Mucosa of rectum (tissue), 2 donors: ENCODE data around the gene SENP5.
"Not testable (repeated sequence)": the region's sequence is repeated elsewhere in the genome, so short reads cannot be mapped to it uniquely, and the experiment has no call there.

Experiments used
- H3K27ac ChIP-seq, 2 donors: one replicate each; pipeline ENCODE4 v1.7.0; 2013; ENCODE audit warnings: inconsistent platforms in 2 of 2, low read depth in 2 of 2, low read length in 2 of 2
- H3K27me3 ChIP-seq, 2 donors: one replicate each; pipeline ENCODE4 v1.7.0; 2013; ENCODE audit warnings: low read length in 2 of 2; ENCODE audit not compliant: control insufficient read depth in 2 of 2, insufficient read depth in 2 of 2
- H3K36me3 ChIP-seq, 2 donors: one replicate each; pipeline ENCODE4 v1.7.0; 2013; ENCODE audit warnings: low read length in 2 of 2; ENCODE audit not compliant: control insufficient read depth in 2 of 2, insufficient read depth in 2 of 2
- H3K4me1 ChIP-seq, 2 donors: one replicate each; pipeline ENCODE4 v1.7.0; 2013; ENCODE audit warnings: low read length in 2 of 2, mild to moderate bottlenecking in 1 of 2; ENCODE audit not compliant: control insufficient read depth in 2 of 2, insufficient read depth in 2 of 2
- H3K4me3 ChIP-seq, 2 donors: one replicate each; pipeline ENCODE4 v1.7.0; 2013; ENCODE audit warnings: low read length in 2 of 2
- H3K9ac ChIP-seq, 2 donors: one replicate each; pipeline ENCODE4 v1.7.0; 2013; ENCODE audit warnings: low read length in 2 of 2, low read depth in 1 of 2, mild to moderate bottlenecking in 1 of 2
- H3K9me3 ChIP-seq, 2 donors: one replicate each; pipeline ENCODE4 v1.7.0; 2013; ENCODE audit warnings: low read length in 2 of 2; ENCODE audit not compliant: control insufficient read depth in 2 of 2
- donor health status: healthy.
- donor health status: Normal muscosa, but diverticular disease.

Gene SENP5, protein sequence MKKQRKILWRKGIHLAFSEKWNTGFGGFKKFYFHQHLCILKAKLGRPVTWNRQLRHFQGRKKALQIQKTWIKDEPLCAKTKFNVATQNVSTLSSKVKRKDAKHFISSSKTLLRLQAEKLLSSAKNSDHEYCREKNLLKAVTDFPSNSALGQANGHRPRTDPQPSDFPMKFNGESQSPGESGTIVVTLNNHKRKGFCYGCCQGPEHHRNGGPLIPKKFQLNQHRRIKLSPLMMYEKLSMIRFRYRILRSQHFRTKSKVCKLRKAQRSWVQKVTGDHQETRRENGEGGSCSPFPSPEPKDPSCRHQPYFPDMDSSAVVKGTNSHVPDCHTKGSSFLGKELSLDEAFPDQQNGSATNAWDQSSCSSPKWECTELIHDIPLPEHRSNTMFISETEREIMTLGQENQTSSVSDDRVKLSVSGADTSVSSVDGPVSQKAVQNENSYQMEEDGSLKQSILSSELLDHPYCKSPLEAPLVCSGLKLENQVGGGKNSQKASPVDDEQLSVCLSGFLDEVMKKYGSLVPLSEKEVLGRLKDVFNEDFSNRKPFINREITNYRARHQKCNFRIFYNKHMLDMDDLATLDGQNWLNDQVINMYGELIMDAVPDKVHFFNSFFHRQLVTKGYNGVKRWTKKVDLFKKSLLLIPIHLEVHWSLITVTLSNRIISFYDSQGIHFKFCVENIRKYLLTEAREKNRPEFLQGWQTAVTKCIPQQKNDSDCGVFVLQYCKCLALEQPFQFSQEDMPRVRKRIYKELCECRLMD

DNA sequence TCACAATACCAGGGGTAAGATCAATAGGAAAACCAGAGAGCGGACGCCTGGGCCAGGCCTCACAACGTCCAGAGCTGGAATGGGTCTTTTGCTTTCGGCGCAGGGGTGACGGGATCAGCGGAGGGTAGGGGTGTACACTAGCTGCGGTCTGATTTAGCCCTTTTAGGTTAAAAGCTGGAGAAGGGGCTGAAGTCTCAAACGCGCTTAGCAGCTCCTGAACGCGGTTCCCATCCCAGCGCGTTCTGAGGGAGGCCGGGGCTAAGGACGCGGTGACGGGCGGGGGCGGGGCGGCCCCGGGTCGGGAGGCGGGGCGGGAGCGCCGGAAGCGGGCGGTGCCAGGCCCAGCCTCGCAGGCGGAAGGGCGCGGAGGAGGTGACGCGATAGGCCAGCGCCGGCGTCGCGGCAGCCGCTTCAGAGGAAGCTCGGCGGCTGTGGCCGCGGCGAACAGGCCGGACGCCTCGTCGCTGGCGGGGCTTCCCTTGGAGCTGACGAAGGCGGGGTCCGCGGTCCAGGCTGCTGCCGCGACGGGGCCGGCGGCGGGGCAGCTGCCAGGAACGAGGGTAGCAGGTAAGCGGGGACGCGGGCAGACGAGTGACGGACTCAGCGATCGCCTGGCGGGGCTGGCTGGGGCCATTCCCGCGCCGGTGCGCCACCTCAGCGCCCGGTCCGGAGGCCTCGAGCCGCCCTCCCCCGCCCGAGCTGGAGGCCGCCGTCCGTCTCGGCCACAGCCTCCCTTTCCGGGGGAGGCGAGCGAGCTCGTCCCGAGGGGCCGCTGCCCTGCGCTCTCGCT lies at the start of gene SENP5:
TSS of gene SENP5 (plus strand) at position 414 of the 790 bp plus-strand sequence. CDS start 17,262 bp downstream, outside the sequence.
- Histone ChIP-seq H3K27ac (peak within 1 kb of the TSS; percentile 94 to 96), H3K27me3 (no peaks in the 10 kb centered on the region), H3K4me1 (peaks cover 9 to 14% of the 10 kb centered on the region in 2 donors), H3K36me3 (no peaks in the 10 kb centered on the region), H3K4me3 (peak within 1 kb of the TSS; percentile 89 to 92), H3K9ac (peak within 1 kb of the TSS; percentile 93 to 94), H3K9me3 (no peaks in the 10 kb centered on the region)

DNA sequence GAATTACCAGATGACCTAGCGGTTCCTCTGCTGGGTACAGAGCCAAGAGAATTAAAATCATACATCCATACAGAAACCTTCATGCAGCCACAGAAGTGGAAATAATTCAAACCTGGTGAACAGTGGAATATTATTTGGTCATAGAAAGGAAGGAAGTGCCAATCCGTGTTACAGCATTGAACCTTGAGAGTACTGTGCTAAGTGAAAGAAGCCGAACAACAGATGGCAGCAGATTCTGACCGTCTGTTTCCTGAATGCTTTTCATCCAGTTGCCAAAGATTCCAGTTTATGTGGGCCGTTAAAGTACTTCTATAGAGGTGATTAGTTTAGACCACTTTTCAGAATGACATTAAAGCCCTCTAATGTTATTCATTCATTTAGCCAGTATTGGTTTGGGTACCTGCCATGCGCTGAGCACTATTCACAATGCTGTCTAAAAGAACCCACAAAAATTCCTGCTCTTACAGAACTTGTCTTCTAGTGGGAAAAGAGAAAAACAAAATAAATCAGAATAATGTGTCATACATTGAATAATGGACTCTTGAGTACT lies 45.8 kb upstream of the SENP5 start:
- H3K9me3 ChIP-seq: no peaks in the 10 kb centered on the region
- no peak overlapping the region for H3K27ac ChIP-seq
- no peak overlapping the region for H3K4me3 ChIP-seq
- peaks cover 52 to 53% of the 10 kb centered on the region in 2 donors for H3K36me3 ChIP-seq
- H3K9ac ChIP-seq: no peak overlapping the region
- H3K27me3 ChIP-seq: no peaks in the 10 kb centered on the region
- H3K4me1 ChIP-seq: no peaks in the 10 kb centered on the region

DNA sequence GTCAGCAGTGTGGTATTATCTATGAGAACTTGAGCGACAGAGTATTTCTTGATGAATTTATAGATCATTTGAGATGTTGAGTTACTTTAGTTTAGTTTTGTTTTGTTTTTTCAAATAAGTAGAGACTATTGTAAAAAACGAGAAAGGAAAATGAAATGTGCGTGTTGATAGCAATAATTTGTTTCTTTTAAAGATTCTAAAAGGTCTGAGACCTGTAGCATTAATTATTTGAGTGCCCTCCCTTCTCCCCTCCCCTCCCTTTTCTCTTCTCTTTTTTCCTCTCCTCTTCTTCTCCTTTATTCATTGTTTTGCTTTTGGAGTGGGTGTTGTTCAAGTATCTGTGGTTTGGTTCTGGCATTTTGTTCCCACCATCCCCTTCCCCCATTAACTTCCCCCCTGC lies 38.1 kb upstream of the SENP5 start:
- peaks cover 14 to 18% of the 10 kb centered on the region in 2 donors for H3K36me3 ChIP-seq
- not testable (repeated sequence) for H3K9ac ChIP-seq, H3K4me3 ChIP-seq, H3K27ac ChIP-seq, H3K4me1 ChIP-seq, H3K27me3 ChIP-seq, H3K9me3 ChIP-seq

DNA sequence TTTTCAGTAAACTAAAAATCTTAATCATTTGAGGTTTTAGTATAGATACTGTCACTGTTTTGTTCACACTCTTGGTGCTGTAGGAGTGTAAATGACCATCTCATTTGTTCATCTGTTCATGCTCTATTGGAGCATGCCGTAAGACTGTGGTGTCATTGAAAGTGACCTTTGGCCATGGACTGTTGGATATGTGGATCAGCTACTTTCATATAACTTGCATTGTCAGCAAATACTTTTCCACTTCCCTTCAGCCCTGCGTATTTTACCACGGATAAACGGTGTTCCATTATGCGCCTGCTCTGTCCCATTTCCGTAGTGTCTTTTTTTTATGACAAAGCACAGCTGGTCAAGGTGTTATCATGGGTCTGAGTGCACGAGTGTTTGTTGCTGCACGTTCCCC lies 32.6 kb upstream of the SENP5 start:
- no peaks in the 10 kb centered on the region for H3K9me3 ChIP-seq
- peaks cover 3 to 4% of the 10 kb centered on the region in 2 donors for H3K36me3 ChIP-seq
- H3K9ac ChIP-seq: no peak overlapping the region
- H3K27me3 ChIP-seq: no peaks in the 10 kb centered on the region
- no peaks in the 10 kb centered on the region for H3K4me1 ChIP-seq
- H3K4me3 ChIP-seq: no peak overlapping the region
- H3K27ac ChIP-seq: no peak overlapping the region

DNA sequence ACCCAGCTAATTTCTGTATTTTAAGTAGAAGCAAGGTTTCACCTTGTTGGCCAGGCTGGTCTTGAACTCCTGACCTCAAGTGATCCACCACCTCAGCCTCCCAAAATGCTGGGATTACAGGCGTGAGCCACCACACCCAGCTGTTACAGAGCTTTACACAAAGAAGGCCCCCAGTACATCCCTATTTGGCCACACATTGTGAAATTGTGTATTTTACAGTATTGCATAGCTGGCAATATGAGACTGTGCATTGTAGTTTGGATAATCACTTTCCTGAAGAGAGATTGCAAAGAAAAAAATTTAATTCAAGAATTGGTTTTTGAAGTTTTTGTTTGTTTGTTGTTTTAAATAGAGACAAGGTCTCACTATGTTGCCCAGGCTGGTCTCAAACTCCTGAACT lies 31.1 kb upstream of the SENP5 start:
- not testable (repeated sequence) for H3K36me3 ChIP-seq, H3K27ac ChIP-seq, H3K9me3 ChIP-seq, H3K27me3 ChIP-seq, H3K4me1 ChIP-seq, H3K9ac ChIP-seq, H3K4me3 ChIP-seq

DNA sequence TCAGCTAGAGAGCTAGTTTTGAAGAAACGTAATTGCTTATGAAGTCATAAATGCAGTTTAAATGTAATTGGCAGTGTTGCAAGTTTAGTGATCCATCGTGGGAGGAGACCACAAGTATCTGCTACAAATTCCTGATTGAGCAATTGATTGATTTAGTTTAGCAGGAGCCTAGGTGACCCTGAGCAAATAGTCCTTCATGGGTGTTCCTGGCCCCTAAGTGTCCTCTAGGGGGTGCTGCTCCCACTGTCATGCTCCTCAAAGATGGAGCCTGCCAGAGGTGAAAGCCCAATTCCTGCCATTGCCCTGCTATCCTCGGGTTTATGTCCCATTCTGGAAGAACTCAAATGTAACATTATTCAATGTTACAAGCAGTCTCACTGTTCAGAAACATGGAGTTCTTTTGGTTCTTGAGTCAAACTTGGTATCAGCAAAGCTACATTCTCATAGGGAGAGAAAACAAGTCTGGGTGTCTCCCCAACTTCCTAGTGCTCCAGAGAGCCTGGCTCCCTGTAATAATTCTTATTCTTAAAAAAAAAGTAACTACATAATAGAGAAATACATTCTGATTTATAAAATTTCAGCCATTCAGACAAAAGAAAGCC lies 29.8 kb upstream of the SENP5 start:
- H3K36me3 ChIP-seq: no peaks in the 10 kb centered on the region
- H3K27me3 ChIP-seq: no peaks in the 10 kb centered on the region
- no peaks in the 10 kb centered on the region for H3K4me1 ChIP-seq
- no peak overlapping the region for H3K27ac ChIP-seq
- H3K4me3 ChIP-seq: no peak overlapping the region
- H3K9me3 ChIP-seq: no peaks in the 10 kb centered on the region
- no peak overlapping the region for H3K9ac ChIP-seq

DNA sequence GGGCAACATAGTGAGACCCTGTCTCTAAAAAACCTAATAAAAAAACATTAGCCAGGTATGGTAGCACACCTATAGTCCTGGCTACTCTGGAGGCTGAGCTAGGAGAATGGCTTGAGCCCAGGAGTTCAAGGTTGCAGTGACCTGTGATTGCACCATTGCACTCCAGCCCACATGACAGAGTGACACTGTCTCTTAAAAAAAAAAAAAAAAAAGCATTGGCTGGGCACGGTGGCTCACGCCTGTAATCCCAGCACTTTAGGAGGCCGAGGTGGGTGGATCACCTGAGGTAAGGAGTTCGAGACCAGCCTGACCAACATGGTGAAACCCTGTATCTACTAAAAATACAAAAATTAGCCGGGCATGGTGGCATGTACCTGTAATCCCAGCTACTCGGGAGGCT lies 28.4 kb upstream of the SENP5 start:
- H3K9ac ChIP-seq, H3K4me1 ChIP-seq, H3K27me3 ChIP-seq, H3K36me3 ChIP-seq, H3K27ac ChIP-seq, H3K4me3 ChIP-seq, H3K9me3 ChIP-seq: not testable (repeated sequence)

DNA sequence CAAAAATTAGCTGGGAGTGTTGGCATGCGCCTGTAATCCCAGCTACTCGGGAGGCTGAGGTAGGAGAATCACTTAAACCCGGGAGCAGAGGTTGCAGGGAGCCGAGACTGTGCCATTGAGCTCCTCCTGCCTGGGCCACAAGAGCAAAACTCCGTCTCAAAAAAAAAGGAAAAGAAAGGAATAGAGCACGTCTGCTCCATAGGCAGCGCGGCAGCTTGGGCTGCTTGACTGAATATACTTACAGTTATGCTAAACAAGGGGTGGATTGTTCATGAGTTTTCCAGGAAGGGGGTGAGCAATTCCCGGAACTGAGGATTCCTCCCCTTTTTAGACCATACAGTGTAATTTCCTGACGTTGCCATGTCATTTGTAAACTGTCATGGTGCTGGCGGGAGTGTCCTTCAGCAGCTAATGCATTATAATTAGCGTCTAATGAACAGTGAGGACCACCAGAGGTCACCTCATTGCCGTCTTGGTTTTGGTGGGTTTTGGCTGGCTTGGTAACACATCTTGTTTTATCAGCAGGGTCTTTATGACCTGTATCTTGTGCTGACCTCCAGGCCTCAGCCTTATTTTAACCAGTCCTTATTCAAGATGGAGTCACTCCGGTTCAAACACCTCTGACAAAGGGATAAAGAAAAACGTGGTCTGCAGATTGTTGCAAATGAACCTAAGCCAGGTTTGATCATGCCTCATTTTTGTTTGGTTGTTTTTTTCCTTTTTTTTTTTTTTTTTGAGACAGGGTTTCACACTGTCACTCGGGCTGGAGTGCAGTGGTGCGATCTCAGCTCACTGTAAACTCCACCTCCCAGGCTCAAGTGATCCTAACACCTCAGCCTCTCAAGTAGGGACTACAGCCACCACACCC lies 24.9 kb upstream of the SENP5 start:
- Histone ChIP-seq H3K9me3 (no peaks in the 10 kb centered on the region), H3K4me3 (no peak overlapping the region), H3K9ac (no peak overlapping the region), H3K36me3 (no peaks in the 10 kb centered on the region), H3K27me3 (no peaks in the 10 kb centered on the region), H3K4me1 (no peaks in the 10 kb centered on the region), H3K27ac (no peak overlapping the region)

DNA sequence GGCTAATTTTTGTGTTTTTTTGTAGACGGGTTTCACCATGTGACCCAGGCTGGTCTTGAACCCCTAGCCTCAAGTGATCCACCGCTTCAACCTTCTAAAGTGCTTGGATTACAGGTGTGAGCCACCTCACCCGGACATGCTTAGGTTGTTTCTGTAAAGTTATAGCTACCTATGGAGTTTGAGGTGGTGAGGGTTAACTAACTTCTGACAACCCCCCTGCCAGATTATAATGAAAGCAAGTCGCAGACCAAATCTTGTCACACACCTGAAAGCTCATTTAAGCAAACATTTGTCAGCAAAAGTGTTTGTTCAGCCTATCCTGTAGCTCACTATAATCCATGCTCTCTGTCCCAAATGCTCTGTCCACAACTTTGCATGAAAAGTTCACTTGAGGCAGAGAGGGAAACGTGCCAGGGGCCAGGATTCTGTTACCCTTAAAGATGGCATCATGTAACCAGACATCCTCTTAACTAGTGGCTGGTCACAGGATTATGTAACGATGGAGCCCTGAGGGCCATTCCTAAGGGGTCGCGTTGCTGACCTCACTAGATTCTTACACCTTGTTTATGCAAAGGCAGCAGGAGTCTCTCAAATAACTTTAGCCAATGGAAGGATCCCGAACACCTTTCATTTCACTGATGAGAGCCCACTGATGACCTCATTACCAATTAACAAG lies 24.1 kb upstream of the SENP5 start:
- H3K9ac ChIP-seq: no peak overlapping the region
- H3K27ac ChIP-seq: no peak overlapping the region
- no peak overlapping the region for H3K4me3 ChIP-seq
- no peaks in the 10 kb centered on the region for H3K36me3 ChIP-seq
- no peaks in the 10 kb centered on the region for H3K9me3 ChIP-seq
- H3K4me1 ChIP-seq: no peaks in the 10 kb centered on the region
- no peaks in the 10 kb centered on the region for H3K27me3 ChIP-seq
